GM12864 (cell line): ENCODE results near the gene DQX1.
"Not testable (repeated sequence)": the region's sequence is repeated elsewhere in the genome, so short reads cannot be mapped to it uniquely, and the experiment has no call there.

ENCODE experiments used
- DNase-seq: peaks from one replicate; pipeline ENCODE4 v3.0.0-alpha.2; 2011; ENCODE audit warnings: low read depth
- H3K4me3 ChIP-seq: 2 replicates; pipeline ENCODE4 v1.5.1; 2011; ENCODE audit warnings: mild to moderate bottlenecking, low read depth, low read length, control low read depth
- TF ChIP-seq, protein P1 (sequence below): IDR thresholded peaks from 2 replicates; pipeline ENCODE4 v1.5.1; 2011; ENCODE audit warnings: low read depth, mild to moderate bottlenecking, moderate library complexity, low read length, control low read depth, inconsistent platforms; ENCODE audit errors: missing control alignments

Gene DQX1

DNA sequence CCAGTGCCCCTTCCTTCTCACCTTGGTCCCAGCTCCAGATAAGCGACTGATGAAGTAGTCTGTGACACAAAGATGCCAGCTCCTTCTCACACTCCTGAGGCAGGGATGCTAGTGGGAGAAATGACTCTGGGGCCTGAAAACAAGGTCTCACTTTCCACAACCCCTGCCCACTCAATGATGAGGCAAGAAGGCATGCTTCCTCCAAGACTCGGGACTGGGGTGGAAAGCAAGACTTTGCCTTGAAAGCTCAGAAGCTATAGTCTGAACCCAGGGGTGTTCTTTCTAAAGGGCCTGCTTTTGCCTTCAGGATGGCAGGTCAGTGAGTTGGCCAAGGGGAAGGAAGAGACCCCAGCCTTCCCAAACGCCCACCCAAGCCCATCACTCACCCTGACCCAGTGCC lies 44.6 kb downstream of the DQX1 start:
- TF ChIP-seq, protein P1, sequence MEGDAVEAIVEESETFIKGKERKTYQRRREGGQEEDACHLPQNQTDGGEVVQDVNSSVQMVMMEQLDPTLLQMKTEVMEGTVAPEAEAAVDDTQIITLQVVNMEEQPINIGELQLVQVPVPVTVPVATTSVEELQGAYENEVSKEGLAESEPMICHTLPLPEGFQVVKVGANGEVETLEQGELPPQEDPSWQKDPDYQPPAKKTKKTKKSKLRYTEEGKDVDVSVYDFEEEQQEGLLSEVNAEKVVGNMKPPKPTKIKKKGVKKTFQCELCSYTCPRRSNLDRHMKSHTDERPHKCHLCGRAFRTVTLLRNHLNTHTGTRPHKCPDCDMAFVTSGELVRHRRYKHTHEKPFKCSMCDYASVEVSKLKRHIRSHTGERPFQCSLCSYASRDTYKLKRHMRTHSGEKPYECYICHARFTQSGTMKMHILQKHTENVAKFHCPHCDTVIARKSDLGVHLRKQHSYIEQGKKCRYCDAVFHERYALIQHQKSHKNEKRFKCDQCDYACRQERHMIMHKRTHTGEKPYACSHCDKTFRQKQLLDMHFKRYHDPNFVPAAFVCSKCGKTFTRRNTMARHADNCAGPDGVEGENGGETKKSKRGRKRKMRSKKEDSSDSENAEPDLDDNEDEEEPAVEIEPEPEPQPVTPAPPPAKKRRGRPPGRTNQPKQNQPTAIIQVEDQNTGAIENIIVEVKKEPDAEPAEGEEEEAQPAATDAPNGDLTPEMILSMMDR = no peak
- peak overlapping the region; percentile 95 for H3K4me3 ChIP-seq
- no peak for DNase-seq

DNA sequence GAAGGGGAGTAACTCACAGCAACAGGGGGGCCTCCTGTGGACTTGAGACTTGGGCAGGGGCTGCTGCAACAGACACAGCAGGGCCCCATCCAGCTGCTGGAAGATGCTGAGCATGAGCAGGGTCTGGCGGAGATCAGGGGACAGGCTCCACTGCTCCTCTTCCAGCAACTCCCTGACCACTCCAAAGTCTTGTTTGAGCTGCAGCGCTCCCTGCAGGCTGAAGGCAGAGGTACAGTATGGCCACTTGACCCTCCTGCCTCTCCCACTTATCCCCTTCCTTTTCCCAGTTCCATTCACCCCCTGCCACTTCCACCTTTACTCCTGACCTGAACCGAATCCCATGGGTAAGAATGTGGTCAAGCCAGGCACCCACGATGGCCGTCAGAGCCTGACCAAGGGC lies 51.1 kb downstream of the DQX1 start:
- H3K4me3 ChIP-seq = no peak overlapping the region
- TF ChIP-seq, protein P1 = peak; percentile 55
- no peak for DNase-seq

DNA sequence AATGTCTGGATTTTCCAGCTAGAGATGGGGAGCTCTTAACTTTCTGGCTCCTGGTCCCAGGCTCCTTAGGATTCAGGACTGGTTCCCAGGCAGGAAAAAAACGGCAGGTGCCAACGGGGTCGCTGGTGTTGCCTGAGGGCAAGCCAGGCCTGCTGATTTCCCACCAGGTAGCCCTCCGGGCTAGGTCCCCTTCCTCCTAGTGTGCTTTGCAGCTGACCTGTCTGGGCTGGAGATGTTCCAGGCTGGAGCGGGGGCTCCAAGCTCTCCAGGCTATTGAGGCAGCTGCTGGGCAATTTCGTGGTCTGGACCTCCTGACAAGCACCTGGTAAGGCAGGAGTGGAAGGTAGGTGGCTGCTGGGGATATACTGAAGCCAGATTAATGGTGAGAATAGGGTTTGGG lies 51.5 kb downstream of the DQX1 start:
- TF ChIP-seq, protein P1 = no peak
- H3K4me3 ChIP-seq = no peak overlapping the region
- no peak for DNase-seq

DNA sequence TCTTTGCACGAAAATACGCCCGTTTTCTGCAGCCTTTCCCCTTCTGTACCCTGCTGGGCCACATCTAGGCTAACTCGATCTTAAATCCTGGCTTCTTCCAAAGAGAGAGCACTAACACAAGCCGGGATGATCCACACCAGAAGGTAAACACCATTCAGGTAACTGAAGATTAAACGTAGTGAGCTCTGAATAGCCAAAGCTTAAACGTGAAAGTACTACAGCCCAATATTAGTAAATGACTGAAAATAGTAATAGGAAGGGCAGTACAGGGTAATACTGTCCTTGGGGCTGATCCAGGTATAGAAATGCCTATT lies 53.1 kb downstream of the DQX1 start:
- TF ChIP-seq, protein P1 = no peak
- H3K4me3 ChIP-seq = peak overlapping the region; percentile 79
- no peak for DNase-seq

DNA sequence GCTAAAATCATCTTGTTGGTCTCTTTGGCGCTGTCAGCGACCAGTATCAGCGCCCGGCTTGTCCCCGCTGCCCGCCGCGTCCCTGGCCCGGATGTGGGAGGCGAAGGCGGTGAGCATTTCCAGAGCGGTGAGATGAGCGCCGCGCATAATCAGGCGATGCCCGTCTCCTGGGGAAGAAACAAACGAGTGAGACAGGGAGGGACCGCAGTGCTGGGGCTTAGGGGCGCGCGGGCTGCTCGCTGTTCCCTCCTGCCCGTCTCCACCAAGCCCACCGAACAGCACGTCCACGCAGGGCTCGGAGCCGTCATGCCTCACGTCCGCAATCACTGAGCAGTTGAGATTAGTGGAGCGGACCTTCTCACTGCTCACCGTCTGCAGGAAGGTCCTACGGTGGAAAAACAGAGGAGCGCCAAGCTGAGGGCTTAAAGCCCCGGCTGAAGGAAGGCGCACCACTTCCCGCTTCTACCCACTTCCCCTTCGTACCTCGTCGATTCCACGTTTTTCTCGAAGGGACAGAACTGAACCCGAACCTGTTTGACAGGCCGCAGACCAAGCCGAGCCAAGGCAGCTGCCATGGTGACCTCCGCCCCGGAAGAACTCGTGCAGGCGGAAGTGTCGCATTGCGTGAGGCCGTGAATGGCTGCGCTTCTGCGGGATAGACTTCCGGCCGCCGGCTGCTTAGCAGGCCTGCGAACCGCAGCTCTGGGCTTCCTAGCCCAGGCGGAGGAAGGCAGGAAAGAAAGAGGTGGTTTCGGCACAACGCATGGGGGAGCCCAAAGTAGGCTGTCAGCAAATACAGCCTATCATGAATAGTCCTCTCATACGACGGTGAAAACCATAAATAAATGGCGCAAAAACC lies 53.7 kb downstream of the DQX1 start, which contains the start of gene MRPL53:
TSS of gene MRPL53 (minus strand) at position 595 of the 859 bp plus-strand sequence. CDS start at position 575, 20 bp downstream.
- H3K4me3 ChIP-seq = peak within 1 kb of the TSS; percentile 79
- TF ChIP-seq, protein P1 = no peak
- peak; percentile 92 for DNase-seq

DNA sequence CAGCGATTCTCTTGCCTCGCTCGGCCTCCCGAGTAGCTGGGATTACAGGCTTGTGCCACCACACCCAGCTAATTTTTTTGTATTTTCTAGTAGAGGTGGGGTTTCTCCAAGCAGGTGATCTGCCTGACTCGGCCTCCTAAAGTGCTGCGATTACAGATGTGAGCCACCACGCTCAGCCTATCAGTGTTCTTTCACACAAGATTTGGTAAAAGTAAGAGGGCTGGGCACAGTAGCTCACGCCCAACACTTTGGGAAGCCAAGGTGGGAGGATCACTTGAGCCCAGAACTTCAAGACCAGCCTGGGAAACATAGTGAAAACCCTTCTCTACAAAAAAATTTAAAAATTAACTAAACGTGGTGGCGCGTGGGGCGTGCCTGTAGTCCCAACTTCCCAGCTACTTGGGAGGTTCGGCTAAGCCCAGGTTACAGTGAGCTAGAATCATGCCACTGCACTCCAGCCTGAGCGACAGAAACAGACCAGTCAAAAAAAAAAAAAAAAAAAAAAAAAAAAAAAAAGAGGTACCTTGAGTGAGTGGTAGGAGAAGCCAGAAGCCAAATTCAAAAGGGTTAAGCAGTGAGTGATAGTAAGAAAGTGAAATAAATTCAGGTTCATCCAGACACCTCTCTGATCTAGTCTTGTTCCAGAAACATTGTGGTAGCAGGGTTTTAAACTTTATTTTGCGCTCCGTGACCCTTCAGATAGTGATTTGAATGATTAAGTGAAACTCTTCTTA lies 54.5 kb downstream of the DQX1 start:
- peak overlapping the region; percentile 79 for H3K4me3 ChIP-seq
- TF ChIP-seq, protein P1 = no peak
- DNase-seq = no peak

DNA sequence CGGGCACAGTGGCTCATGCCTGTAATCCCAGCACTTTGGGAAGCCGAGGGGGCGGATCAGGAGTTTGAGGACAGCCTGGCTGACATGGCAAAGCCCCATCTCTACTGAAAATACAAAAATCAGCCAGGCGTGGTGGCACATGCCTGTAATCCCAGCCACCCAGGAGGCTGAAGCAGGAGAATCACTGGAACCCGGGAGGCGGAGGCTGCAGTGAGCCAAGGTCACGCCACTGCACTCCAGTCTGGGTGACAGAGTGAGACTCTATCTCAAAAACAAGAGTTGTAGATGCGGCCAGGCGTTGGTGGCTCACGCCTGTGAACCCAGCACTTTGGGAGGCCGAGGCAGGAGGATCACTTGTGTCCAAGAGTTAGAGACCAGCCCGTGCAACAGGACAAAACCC lies 55.3 kb downstream of the DQX1 start:
- H3K4me3 ChIP-seq, DNase-seq: not testable (repeated sequence)
